ENCODE measurements around the gene EPHB1. TPM values are rescaled to one million over a fixed set of nuclear protein-coding genes. Genes with fewer than 3 reads are reported as not detected.

Gene EPHB1
- total RNA-seq, 4 donors from 2014 or later: 1.00 to 8.9 (median 4.5) TPM

DNA sequence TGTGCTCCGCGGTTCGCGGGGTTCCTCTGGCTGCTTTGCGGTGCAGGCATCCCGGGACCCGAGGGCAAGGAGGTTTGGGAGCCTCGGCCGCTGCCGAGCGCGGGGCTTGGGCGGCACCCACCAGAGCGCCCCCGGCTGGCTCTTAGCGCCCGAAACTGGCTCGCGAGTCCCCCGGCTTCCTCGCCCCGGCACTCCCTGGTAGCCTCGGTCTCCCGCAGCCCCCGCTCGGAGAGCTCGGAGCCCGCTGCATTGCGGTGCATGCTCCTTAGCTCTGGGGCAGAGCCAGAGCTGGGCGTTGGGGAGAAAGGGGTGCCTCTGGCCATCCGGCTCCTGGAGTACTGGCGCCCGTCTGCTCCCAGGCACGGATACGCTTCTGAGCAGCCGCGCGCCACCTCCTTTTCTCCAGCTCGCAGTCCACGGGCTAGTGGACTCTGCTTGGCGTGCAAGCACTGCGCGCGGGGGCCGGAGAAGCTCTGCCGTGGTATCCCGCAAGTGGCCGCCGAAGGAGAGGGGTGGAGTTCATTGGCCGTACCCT, 753 bp downstream of the EPHB1 start:
- H3K4me1 ChIP-seq: peaks cover 22 to 34% of the 10 kb centered on the region in 2 donors
- peak; percentile 7 to 19 for ATAC-seq
- peak overlapping the region; percentile 63 to 77 (median 72) for H3K4me3 ChIP-seq
- H3K9me3 ChIP-seq: no peaks in the 10 kb centered on the region
- H3K36me3 ChIP-seq: no peaks in the 10 kb centered on the region
- H3K27me3 ChIP-seq: no peaks in the 10 kb centered on the region
- no peak for DNase-seq
- peak overlapping the region; percentile 72 to 86 (median 74) for H3K27ac ChIP-seq
- in situ Hi-C loops (cut with MboI; ENCODE audit: low sequenced_read_pairs in 4 of 4): loop anchor here (10.0 to 25.0 kb wide), 6 partner anchors 449 to 1241 kb away; no protein-coding TSS in a partner anchor
- TF ChIP-seq, protein P1, sequence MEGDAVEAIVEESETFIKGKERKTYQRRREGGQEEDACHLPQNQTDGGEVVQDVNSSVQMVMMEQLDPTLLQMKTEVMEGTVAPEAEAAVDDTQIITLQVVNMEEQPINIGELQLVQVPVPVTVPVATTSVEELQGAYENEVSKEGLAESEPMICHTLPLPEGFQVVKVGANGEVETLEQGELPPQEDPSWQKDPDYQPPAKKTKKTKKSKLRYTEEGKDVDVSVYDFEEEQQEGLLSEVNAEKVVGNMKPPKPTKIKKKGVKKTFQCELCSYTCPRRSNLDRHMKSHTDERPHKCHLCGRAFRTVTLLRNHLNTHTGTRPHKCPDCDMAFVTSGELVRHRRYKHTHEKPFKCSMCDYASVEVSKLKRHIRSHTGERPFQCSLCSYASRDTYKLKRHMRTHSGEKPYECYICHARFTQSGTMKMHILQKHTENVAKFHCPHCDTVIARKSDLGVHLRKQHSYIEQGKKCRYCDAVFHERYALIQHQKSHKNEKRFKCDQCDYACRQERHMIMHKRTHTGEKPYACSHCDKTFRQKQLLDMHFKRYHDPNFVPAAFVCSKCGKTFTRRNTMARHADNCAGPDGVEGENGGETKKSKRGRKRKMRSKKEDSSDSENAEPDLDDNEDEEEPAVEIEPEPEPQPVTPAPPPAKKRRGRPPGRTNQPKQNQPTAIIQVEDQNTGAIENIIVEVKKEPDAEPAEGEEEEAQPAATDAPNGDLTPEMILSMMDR (IDR thresholded peaks at IDR 0.05 in 4 of 5, conservative IDR thresholded peaks at IDR 0.05 in 1 of 5): no peak
- no peak for TF ChIP-seq POLR2A (IDR thresholded peaks at IDR 0.05)
- intact Hi-C loops (cut with DNase I; ENCODE audit: low total_unique reads): loop anchor here (1.0 to 10.0 kb wide), 5 partner anchors 99 to 1099 kb away; no protein-coding TSS in a partner anchor

DNA sequence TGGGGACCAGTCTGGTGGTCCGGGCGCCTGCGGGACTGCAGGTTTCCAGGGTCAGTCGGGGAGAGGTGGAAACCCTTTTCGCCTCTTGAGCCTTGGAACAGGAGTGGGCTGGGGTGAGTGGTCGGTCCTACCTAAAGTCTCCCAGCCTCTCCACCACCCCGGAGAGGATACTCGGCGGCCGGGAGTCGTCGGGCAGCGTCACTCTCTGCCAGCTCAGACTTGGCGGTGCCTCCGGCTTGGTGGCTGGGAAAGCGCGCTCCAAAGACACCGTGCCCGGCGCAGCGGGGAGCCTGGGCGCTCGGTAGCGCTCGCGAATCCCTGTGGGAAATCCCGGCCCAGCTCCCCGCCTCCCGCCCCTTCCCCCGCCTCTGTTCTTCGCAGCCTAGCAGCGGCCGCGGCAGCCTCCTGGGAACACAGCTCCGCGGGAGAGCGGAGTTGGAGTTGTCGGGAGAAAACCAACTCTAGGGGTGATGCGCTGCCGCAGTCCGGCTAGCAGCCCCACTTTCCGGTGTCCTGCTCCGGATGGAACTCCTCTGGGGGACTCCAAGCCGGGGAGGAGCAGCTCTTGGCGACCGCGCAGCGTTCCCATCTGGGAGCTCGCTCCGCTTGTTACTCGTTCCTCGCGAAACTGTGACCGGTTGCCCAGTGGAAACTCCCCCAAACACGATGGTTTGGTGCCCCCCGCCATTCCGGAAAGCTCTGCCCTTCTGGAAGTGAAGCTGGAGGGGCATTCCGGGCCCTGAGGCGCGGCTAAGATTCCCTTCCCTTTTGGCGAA, 1.4 kb downstream of the EPHB1 start:
- peak overlapping the region; percentile 72 to 86 (median 74) for H3K27ac ChIP-seq
- in situ Hi-C loops (cut with MboI; ENCODE audit: low sequenced_read_pairs in 4 of 4): loop anchor here (10.0 to 25.0 kb wide), 6 partner anchors 448 to 1241 kb away; no protein-coding TSS in a partner anchor
- peak overlapping the region; percentile 63 to 77 (median 72) for H3K4me3 ChIP-seq
- no peaks in the 10 kb centered on the region for H3K36me3 ChIP-seq
- DNase-seq (no peak), ATAC-seq (no peak)
- intact Hi-C loops (cut with DNase I; ENCODE audit: low total_unique reads): loop anchor here (5.0 to 10.0 kb wide), 3 partner anchors 98 to 431 kb away; no protein-coding TSS in a partner anchor
- TF ChIP-seq, protein P1 (IDR thresholded peaks at IDR 0.05 in 4 of 5, conservative IDR thresholded peaks at IDR 0.05 in 1 of 5): no peak
- no peak for TF ChIP-seq POLR2A (IDR thresholded peaks at IDR 0.05)
- H3K27me3 ChIP-seq: no peaks in the 10 kb centered on the region
- no peaks in the 10 kb centered on the region for H3K9me3 ChIP-seq
- peaks cover 25 to 38% of the 10 kb centered on the region in 2 donors for H3K4me1 ChIP-seq

DNA sequence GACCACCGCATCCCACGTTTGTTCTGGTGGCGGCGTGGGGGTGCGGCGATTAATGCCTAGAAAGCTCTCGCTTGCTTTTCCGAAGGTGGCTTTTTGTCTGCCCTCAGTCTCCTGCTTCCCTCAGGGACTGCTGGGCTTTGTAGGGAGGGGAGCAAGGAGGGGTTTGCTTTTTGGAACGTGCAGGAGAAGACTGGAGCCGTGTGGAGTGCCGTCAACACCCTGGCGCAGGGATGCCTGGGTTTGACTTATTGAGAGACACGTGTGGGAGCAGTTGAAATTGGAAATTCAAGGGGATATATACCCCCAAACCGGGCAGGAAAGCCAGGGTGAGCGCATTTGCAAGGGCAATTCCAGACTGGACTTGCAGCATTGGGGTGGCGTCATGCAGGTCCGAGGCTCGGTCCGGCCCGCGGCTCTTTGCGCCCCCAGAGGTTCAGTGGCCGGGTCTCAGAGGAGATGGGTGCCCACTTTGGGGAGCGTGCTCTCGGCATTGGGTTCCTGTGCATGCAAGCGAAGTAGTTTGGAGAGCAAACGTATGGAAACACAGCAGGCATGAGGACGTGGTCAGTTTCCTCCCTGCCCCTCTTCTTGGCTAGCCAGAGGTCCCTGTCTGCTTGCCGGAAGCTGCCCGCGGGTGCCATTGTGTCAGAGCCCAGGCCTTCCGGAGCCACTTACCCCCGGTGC, 2.1 kb downstream of the EPHB1 start:
- TF ChIP-seq, protein P1 (IDR thresholded peaks at IDR 0.05 in 4 of 5, conservative IDR thresholded peaks at IDR 0.05 in 1 of 5): no peak
- H3K9me3 ChIP-seq: no peaks in the 10 kb centered on the region
- peak overlapping the region; percentile 63 to 77 (median 72) for H3K4me3 ChIP-seq
- in situ Hi-C loops (cut with MboI; ENCODE audit: low sequenced_read_pairs in 4 of 4) (loop anchor here (10.0 to 25.0 kb wide), 6 partner anchors 448 to 1240 kb away; no protein-coding TSS in a partner anchor), intact Hi-C loops (cut with DNase I; ENCODE audit: low total_unique reads) (loop anchor here (5.0 to 10.0 kb wide), 3 partner anchors 98 to 430 kb away; no protein-coding TSS in a partner anchor)
- H3K4me1 ChIP-seq: peaks cover 25 to 38% of the 10 kb centered on the region in 2 donors
- ATAC-seq (no peak), DNase-seq (no peak)
- no peaks in the 10 kb centered on the region for H3K27me3 ChIP-seq
- no peak overlapping the region for H3K27ac ChIP-seq
- H3K36me3 ChIP-seq: no peaks in the 10 kb centered on the region

DNA sequence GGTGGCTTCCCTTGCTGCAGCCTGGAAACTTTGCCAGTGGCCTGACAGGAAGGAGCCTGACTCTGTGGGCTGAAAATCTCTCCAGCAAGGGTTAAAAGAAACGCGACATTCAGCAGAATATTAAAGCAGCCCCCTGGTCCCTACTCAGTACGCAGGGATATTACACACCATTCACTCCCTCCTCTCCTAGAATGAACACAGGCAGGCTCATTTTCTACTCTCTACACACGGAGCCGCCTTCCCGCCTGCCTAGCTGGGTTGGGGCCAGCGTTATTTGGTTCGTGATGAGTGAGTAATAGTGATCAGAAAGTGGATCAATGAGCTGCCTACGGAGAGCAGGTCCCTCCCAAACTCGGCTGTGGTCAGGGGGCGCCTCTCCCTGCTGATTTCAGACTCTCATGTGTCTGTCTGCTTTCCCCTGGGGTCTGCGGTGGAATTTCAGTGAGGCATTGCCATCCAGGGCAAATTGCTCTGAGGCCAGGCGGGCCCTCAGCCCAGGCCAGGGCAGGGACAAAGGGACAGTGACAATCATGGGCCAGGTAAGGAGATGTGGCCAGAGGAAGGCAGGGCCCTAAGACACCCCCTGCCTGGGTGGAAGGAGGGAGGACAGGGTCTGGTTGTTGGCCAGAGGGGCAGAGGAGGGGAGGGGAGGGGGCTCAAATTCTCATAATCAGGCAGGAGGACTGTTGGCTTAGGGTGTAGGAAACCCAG, 2.8 kb downstream of the EPHB1 start:
- in situ Hi-C loops (cut with MboI; ENCODE audit: low sequenced_read_pairs in 4 of 4): loop anchor here (10.0 to 25.0 kb wide), 6 partner anchors 447 to 1239 kb away; no protein-coding TSS in a partner anchor
- Histone ChIP-seq H3K36me3 (no peaks in the 10 kb centered on the region), H3K4me3 (peak overlapping the region in 1 of 4 donors; percentile 68), H3K9me3 (no peaks in the 10 kb centered on the region), H3K27me3 (no peaks in the 10 kb centered on the region), H3K4me1 (peaks cover 25 to 38% of the 10 kb centered on the region in 2 donors), H3K27ac (no peak overlapping the region)
- no peak for DNase-seq
- intact Hi-C loops (cut with DNase I; ENCODE audit: low total_unique reads): loop anchor here (5.0 to 10.0 kb wide), 3 partner anchors 97 to 429 kb away; no protein-coding TSS in a partner anchor
- ATAC-seq: no peak
- no peak for TF ChIP-seq POLR2A (IDR thresholded peaks at IDR 0.05)
- TF ChIP-seq, protein P1 (IDR thresholded peaks at IDR 0.05 in 4 of 5, conservative IDR thresholded peaks at IDR 0.05 in 1 of 5): no peak
